GM23248 (cell line): ENCODE data around the gene PLPP3.

ENCODE experiments used
- EZH2 ChIP-seq: fragments of 200-600 bp; sonication (generic); IDR thresholded peaks from 2 replicates; pipeline ENCODE4 v1.6.1; 2018; ENCODE audit warnings: antibody characterized with exemption, mild to moderate bottlenecking; ENCODE audit not compliant: insufficient read depth, poor library complexity, severe bottlenecking
- EZH2phosphoT487 ChIP-seq: fragments of 200-600 bp; sonication (generic); IDR thresholded peaks from 2 replicates; pipeline ENCODE4 v1.6.1; 2018; ENCODE audit warnings: antibody characterized with exemption, moderate library complexity, mild to moderate bottlenecking, low read depth; ENCODE audit not compliant: insufficient read depth

DNA sequence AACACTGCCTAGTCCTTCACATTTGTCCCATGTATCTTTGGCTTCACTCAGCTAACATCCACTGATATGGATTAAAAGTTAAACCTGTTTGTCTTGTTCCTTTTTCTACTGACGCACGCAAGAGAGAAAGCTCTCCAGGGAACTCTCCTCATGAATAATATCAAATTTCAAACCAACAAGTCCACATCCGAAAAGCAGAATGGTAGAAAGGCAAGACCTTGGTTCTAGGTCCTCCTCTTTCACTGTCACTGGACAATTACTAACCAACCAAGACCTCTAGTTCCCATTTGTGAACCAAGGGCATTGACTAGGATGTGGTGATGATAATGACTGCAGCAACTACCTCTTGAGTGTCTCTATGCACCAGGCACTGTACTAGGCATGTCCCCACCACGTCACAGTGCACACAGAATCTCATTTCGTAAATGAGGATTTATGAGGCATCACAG lies 8.4 kb downstream of the PLPP3 start:
- TF ChIP-seq EZH2phosphoT487 (no peak), EZH2 (no peak)
